Panc1 (cell line): ENCODE results near the gene SEC63. TPM values are rescaled to one million over a fixed set of nuclear protein-coding genes. Genes with fewer than 3 reads are reported as not detected.

Source experiments
- ATAC-seq: fragments of 200-7000 bp; cut with Tn5 transposase; 2 replicates; pipeline ENCODE4 v1.9.1; 2020; ENCODE audit warnings: mild to moderate bottlenecking, moderate library complexity
- BruUV-seq: library from RNA; stranded (reverse); fragments of 400-500 nt; replicated peaks from 2 replicates; lab custom pipeline; 2021; lab: Mats Ljungman, UMichigan
- CTCF ChIA-PET: fragments of 300-600 bp; sonication (Branson Sonifier 250); formaldehyde crosslinking; loops from one replicate; lab custom pipeline; 2022; ENCODE audit warnings: antibody characterized with exemption; lab: Charles Lee
- POLR2A ChIA-PET: fragments of 300-600 bp; sonication (Branson Sonifier 250); formaldehyde crosslinking; loops from one replicate; lab custom pipeline; 2022; ENCODE audit warnings: antibody characterized with exemption; lab: Charles Lee
- DNase-seq: peaks from one replicate; pipeline ENCODE4 v3.0.0-alpha.2; 2010; ENCODE audit warnings: low read depth, low spot score
- H3K27ac ChIP-seq: 2 replicates; pipeline ENCODE4 v1.5.1; 2011; ENCODE audit warnings: mild to moderate bottlenecking, low read length, inconsistent platforms
- H3K27me3 ChIP-seq: fragments of 200-500 bp; sonication (Bioruptor generic); 2 replicates; pipeline ENCODE4 v1.6.0; 2014; ENCODE audit warnings: low read length, inconsistent platforms; ENCODE audit not compliant: control insufficient read depth, insufficient read depth
- H3K36me3 ChIP-seq: fragments of 200-500 bp; sonication (Bioruptor generic); 2 replicates; pipeline ENCODE4 v1.5.1; 2014; ENCODE audit warnings: inconsistent platforms, mild to moderate bottlenecking, low read length, moderate library complexity; ENCODE audit not compliant: control insufficient read depth, insufficient read depth
- H3K4me1 ChIP-seq: 2 replicates; pipeline ENCODE4 v1.5.1; 2011; ENCODE audit warnings: inconsistent platforms, mild to moderate bottlenecking, low read length, moderate library complexity; ENCODE audit not compliant: control insufficient read depth, insufficient read depth
- H3K4me3 ChIP-seq, 2 experiments: 2 replicates each; pipeline ENCODE4 v1.5.1; 2011 to 2012; ENCODE audit warnings: low read depth in 2 of 2, low read length in 2 of 2, mild to moderate bottlenecking in 2 of 2, inconsistent platforms in 1 of 2, moderate library complexity in 1 of 2
- H3K9me3 ChIP-seq: fragments of 200-500 bp; sonication (Bioruptor generic); 2 replicates; pipeline ENCODE4 v1.5.1; 2014; ENCODE audit warnings: low read depth, mild to moderate bottlenecking, inconsistent platforms, low read length, moderate library complexity; ENCODE audit not compliant: control insufficient read depth, insufficient read depth
- POLR2AphosphoS5 ChIP-seq: IDR thresholded peaks from 2 replicates; pipeline ENCODE4 v1.6.1; 2012; ENCODE audit warnings: mild to moderate bottlenecking, low read depth, low read length, moderate library complexity
- SIN3A ChIP-seq: IDR thresholded peaks from 2 replicates; pipeline ENCODE4 v1.6.1; 2012; ENCODE audit warnings: low read depth, mild to moderate bottlenecking, low read length, moderate library complexity, borderline replicate concordance; ENCODE audit not compliant: insufficient read depth
- TCF7L2 ChIP-seq: IDR thresholded peaks from 2 replicates; pipeline ENCODE4 v1.6.1; 2011; ENCODE audit warnings: mild to moderate bottlenecking, low read depth, low read length, inconsistent platforms
- in situ Hi-C: cut with HindIII; loops from 2 replicates; pipeline ENCODE4 v1.10.0; 2016; ENCODE audit warnings: low sequenced_read_pairs, low pct_unique_long_range_greater_than_20kb
- intact Hi-C: fragments of 100-400 bp; cut with micrococcal nuclease; formaldehyde crosslinking; loops from one replicate; pipeline ENCODE4 v1.10.0; 2022; ENCODE audit not compliant: unreplicated experiment
- total RNA-seq: library from RNA; stranded (reverse); gene quantifications from one replicate; pipeline ENCODE4 v1.2.1, GENCODE V29; 2021; ENCODE audit not compliant: unreplicated experiment
- TF ChIP-seq, protein P1 (sequence below), 2 experiments: IDR thresholded peaks; 2 replicates each; pipeline ENCODE4 v1.6.1; 2011 to 2012; ENCODE audit warnings: low read depth in 2 of 2, control low read depth in 1 of 2, low read length in 1 of 2, mild to moderate bottlenecking in 1 of 2, moderate library complexity in 1 of 2; ENCODE audit not compliant: insufficient read depth in 1 of 2
- TF ChIP-seq, protein P2 (sequence below): fragments of 450-650 bp; IDR thresholded peaks from 2 replicates; pipeline ENCODE4 v1.5.1; 2017; ENCODE audit warnings: mild to moderate bottlenecking

The SEC63 gene
- total RNA-seq, 1 experiment from 2014 or later: 172 TPM

DNA sequence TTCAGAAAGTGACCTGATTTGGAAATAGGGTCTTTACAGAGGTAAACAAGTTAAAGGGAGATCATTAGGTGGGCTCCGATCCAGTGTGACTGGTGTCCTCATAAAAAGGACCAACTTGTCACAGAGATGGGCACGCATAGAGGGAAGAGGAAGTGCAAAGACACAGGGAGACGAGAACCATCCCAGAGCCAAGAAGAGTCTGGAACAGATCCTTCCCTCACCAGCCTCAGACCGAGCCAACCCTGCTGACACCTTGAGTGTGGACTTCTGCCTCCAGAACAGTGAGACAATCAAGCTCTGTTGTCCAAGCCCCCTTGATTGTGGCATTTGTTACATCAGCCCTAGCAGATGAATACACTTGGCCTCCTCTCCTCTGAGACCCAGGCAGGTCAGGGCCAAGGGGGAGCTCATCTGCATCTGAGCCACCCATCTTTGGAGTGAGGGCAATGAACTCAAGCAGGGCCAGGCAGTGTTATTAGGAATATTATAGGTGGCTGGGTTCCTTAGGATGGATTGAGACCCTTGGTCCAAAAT lies 111.7 kb downstream of the SEC63 start:
- H3K27me3 ChIP-seq: no peaks in the 10 kb centered on the region
- CTCF ChIA-PET: interaction anchor here (2.4 to 2.5 kb wide), 2 partner anchors 21 to 171 kb away, joined by 7 to 13 read pairs; no protein-coding TSS in a partner anchor
- no peaks in the 10 kb centered on the region for H3K4me1 ChIP-seq
- BruUV-seq: no TSS peak
- ATAC-seq: no peak
- no peaks in the 10 kb centered on the region for H3K9me3 ChIP-seq
- TF ChIP-seq, protein P1, sequence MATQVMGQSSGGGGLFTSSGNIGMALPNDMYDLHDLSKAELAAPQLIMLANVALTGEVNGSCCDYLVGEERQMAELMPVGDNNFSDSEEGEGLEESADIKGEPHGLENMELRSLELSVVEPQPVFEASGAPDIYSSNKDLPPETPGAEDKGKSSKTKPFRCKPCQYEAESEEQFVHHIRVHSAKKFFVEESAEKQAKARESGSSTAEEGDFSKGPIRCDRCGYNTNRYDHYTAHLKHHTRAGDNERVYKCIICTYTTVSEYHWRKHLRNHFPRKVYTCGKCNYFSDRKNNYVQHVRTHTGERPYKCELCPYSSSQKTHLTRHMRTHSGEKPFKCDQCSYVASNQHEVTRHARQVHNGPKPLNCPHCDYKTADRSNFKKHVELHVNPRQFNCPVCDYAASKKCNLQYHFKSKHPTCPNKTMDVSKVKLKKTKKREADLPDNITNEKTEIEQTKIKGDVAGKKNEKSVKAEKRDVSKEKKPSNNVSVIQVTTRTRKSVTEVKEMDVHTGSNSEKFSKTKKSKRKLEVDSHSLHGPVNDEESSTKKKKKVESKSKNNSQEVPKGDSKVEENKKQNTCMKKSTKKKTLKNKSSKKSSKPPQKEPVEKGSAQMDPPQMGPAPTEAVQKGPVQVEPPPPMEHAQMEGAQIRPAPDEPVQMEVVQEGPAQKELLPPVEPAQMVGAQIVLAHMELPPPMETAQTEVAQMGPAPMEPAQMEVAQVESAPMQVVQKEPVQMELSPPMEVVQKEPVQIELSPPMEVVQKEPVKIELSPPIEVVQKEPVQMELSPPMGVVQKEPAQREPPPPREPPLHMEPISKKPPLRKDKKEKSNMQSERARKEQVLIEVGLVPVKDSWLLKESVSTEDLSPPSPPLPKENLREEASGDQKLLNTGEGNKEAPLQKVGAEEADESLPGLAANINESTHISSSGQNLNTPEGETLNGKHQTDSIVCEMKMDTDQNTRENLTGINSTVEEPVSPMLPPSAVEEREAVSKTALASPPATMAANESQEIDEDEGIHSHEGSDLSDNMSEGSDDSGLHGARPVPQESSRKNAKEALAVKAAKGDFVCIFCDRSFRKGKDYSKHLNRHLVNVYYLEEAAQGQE (IDR thresholded peaks at IDR 0.05; ENCODE audit: insufficient read depth in 1 of 2, low read depth in 2 of 2, low read length in 1 of 2): no peak
- TF ChIP-seq SIN3A (no peak), POLR2AphosphoS5 (no peak), TCF7L2 (no peak)
- TF ChIP-seq, protein P2, sequence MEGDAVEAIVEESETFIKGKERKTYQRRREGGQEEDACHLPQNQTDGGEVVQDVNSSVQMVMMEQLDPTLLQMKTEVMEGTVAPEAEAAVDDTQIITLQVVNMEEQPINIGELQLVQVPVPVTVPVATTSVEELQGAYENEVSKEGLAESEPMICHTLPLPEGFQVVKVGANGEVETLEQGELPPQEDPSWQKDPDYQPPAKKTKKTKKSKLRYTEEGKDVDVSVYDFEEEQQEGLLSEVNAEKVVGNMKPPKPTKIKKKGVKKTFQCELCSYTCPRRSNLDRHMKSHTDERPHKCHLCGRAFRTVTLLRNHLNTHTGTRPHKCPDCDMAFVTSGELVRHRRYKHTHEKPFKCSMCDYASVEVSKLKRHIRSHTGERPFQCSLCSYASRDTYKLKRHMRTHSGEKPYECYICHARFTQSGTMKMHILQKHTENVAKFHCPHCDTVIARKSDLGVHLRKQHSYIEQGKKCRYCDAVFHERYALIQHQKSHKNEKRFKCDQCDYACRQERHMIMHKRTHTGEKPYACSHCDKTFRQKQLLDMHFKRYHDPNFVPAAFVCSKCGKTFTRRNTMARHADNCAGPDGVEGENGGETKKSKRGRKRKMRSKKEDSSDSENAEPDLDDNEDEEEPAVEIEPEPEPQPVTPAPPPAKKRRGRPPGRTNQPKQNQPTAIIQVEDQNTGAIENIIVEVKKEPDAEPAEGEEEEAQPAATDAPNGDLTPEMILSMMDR: no peak
- DNase-seq: no peak
- intact Hi-C loops: no loop called here
- H3K4me3 ChIP-seq: no peak overlapping the region
- no peak overlapping the region for H3K27ac ChIP-seq
- POLR2A ChIA-PET: interaction anchor here (0.5 kb wide), 1 partner anchor 198 kb away, joined by 5 read pairs; no protein-coding TSS in a partner anchor
- H3K36me3 ChIP-seq: no peaks in the 10 kb centered on the region
- in situ Hi-C loops: no loop called here

DNA sequence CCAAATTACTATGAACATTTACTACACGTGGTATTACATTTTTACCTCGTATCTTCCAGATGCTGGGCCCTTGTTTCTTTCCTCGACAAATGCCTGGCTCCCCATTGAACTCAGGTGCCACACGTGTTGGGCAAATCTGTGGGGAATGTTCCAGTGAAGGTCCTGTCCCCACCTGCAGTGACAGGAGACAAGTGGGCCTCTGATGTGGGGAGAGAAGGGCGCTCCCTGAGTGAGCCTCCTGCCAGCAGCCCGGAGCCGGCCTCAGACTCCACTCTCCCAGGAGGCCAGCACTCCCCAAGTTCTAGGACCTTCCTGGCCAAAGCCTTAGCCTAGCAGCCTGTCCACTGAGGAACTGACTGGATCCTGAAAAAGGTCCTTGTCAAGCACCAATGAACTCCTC lies 112.2 kb downstream of the SEC63 start:
- Histone ChIP-seq H3K27ac (no peak overlapping the region), H3K27me3 (no peaks in the 10 kb centered on the region), H3K36me3 (no peaks in the 10 kb centered on the region), H3K4me1 (no peaks in the 10 kb centered on the region), H3K4me3 (no peak overlapping the region), H3K9me3 (no peaks in the 10 kb centered on the region)
- no peak for TF ChIP-seq SIN3A
- TF ChIP-seq, protein P1 (IDR thresholded peaks at IDR 0.05; ENCODE audit: insufficient read depth in 1 of 2, low read depth in 2 of 2, low read length in 1 of 2): no peak
- TF ChIP-seq POLR2AphosphoS5: no peak
- TF ChIP-seq TCF7L2: no peak
- TF ChIP-seq, protein P2: no peak
- CTCF ChIA-PET: no interaction called here
- ATAC-seq: no peak
- in situ Hi-C loops (no loop called here), intact Hi-C loops (no loop called here)
- POLR2A ChIA-PET: no interaction called here
- no TSS peak for BruUV-seq
- no peak for DNase-seq
